ENCODE results near the gene KNDC1.

The KNDC1 gene

DNA sequence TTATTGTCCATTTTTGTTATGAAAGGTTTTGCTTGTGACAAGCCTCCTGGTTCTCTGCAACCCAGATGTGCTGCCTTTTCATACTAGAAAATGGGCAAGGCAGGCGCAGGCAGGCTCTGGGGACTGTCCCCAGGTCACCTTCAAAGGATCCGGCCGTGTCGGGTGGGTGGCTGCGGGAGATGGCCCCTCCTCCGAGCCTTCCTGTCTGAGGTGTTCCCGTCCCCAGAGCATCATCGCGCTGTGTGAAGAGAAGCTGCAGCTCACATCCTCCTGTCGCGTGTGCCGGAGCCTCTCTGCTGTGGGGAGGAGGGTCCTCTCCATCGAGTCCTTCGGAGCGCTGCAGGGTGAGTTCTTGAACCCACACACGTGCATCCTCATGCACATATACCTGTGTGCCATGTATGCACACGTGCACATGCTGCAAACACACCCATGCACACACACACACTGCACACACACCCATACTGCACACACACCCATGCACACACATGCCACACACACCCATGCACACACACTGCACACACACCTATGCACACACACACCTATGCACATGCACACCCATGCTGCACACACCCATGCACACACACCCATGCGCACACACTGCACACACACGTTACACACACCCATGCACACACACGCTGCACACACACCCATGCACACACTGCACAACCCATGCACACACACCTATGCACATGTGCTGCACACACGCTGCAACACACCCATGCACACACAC, 23.8 kb downstream of the KNDC1 start:
- no peaks in the 10 kb centered on the region for H4K20me1 ChIP-seq (ENCODE audit: insufficient read depth, low read length)
- no peak for TF ChIP-seq EZH2 (optimal IDR thresholded peaks at IDR 0.05; ENCODE audit: low read depth, low read length)
- no peak for TF ChIP-seq EZH2phosphoT487 (IDR thresholded peaks at IDR 0.05; ENCODE audit: low read length)
- TF ChIP-seq, protein P1, sequence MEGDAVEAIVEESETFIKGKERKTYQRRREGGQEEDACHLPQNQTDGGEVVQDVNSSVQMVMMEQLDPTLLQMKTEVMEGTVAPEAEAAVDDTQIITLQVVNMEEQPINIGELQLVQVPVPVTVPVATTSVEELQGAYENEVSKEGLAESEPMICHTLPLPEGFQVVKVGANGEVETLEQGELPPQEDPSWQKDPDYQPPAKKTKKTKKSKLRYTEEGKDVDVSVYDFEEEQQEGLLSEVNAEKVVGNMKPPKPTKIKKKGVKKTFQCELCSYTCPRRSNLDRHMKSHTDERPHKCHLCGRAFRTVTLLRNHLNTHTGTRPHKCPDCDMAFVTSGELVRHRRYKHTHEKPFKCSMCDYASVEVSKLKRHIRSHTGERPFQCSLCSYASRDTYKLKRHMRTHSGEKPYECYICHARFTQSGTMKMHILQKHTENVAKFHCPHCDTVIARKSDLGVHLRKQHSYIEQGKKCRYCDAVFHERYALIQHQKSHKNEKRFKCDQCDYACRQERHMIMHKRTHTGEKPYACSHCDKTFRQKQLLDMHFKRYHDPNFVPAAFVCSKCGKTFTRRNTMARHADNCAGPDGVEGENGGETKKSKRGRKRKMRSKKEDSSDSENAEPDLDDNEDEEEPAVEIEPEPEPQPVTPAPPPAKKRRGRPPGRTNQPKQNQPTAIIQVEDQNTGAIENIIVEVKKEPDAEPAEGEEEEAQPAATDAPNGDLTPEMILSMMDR (IDR thresholded peaks at IDR 0.05; ENCODE audit: low read length) = no peak
- H3K4me1 ChIP-seq (ENCODE audit: low read length) = no peaks in the 10 kb centered on the region
- H3K27me3 ChIP-seq (replicated peaks; ENCODE audit: insufficient read depth, low read length) = peaks cover 38% of the 10 kb centered on the region
- H2AFZ ChIP-seq (ENCODE audit: low read length) = no peak overlapping the region
- no peaks in the 10 kb centered on the region for H3F3A ChIP-seq (ENCODE audit: insufficient read depth, low read length)
- H3K9me2 ChIP-seq (replicated peaks; ENCODE audit: insufficient read depth, low read length) = no peaks in the 10 kb centered on the region
- H3K9me3 ChIP-seq (replicated peaks; ENCODE audit: insufficient read depth, low read length) = no peaks in the 10 kb centered on the region
- no peak overlapping the region for H3K4me2 ChIP-seq (ENCODE audit: low read depth, low read length)
- H3K79me2 ChIP-seq (ENCODE audit: low read length) = no peaks in the 10 kb centered on the region
- H3K4me3 ChIP-seq (ENCODE audit: low read length) = no peak overlapping the region
- H3K27ac ChIP-seq (ENCODE audit: low read length) = no peak overlapping the region
- H3K9ac ChIP-seq (ENCODE audit: low read length) = no peak overlapping the region
- no peak for DNase-seq
- no peaks in the 10 kb centered on the region for H3K36me3 ChIP-seq (replicated peaks; ENCODE audit: insufficient read depth, low read length)

DNA sequence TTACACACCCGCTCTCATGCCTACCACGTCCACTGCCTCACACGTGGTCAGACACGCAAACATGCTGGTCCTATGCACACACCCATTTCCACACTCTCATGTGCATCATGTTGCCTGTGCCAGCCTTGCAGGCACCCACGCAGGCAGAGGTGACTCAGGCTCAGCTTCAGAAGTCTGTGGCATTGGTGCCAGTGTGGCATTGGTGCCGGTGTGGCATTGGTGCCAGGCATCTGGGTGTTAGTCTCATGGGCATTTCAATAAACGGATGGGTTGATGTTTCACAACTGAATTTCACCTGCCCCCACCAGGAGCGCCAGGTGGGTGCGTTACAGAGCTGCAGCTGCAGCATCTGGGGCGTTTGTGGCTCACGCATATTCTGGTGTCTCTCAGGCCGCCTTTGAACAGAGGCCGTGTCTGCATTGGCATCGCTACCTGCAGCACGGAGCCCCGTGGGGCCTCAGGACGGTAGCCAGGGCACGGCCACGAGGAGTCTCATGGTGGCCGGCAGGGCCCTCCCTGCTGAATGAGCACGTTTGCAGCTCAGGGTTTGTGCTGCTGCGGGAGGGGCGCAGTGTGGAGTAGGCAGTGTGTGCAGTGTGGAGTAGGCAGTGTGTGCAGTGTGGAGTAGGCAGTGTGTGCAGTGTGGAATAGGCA, 24.7 kb downstream of the KNDC1 start:
- Histone ChIP-seq H3K36me3 (replicated peaks; ENCODE audit: insufficient read depth, low read length) (no peaks in the 10 kb centered on the region), H3K4me2 (ENCODE audit: low read depth, low read length) (no peak overlapping the region), H2AFZ (ENCODE audit: low read length) (no peak overlapping the region), H3K9ac (ENCODE audit: low read length) (no peak overlapping the region), H4K20me1 (ENCODE audit: insufficient read depth, low read length) (no peaks in the 10 kb centered on the region), H3K27ac (ENCODE audit: low read length) (no peak overlapping the region), H3K4me1 (ENCODE audit: low read length) (no peaks in the 10 kb centered on the region), H3K79me2 (ENCODE audit: low read length) (no peaks in the 10 kb centered on the region), H3K27me3 (replicated peaks; ENCODE audit: insufficient read depth, low read length) (peaks cover 37% of the 10 kb centered on the region), H3K4me3 (ENCODE audit: low read length) (no peak overlapping the region), H3K9me3 (replicated peaks; ENCODE audit: insufficient read depth, low read length) (no peaks in the 10 kb centered on the region), H3K9me2 (replicated peaks; ENCODE audit: insufficient read depth, low read length) (no peaks in the 10 kb centered on the region), H3F3A (ENCODE audit: insufficient read depth, low read length) (no peaks in the 10 kb centered on the region)
- TF ChIP-seq EZH2phosphoT487 (IDR thresholded peaks at IDR 0.05; ENCODE audit: low read length) = no peak
- TF ChIP-seq, protein P1 (IDR thresholded peaks at IDR 0.05; ENCODE audit: low read length) = no peak
- no peak for TF ChIP-seq EZH2 (optimal IDR thresholded peaks at IDR 0.05; ENCODE audit: low read depth, low read length)
- no peak for DNase-seq

DNA sequence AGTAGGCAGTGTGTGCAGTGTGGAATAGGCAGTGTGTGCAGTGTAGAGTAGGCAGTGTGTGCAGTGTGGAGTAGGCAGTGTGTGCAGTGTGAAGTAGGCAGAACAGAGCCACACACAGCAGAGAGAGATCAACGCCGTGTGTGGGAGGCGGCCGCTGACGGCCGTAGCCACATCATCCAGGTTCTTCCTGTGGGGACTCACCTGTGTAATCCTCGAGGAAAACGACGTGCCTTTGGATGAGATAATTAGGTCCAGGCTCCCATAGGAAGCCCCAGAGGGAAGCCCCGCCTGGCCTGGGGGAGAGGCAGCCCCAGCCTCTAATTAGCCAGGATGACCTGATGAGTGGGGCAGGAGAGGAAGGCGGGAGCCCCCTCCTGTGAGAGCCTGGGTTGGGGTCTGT, 25.4 kb downstream of the KNDC1 start:
- no peak overlapping the region for H3K4me3 ChIP-seq (ENCODE audit: low read length)
- no peak overlapping the region for H3K9ac ChIP-seq (ENCODE audit: low read length)
- H4K20me1 ChIP-seq (ENCODE audit: insufficient read depth, low read length) = no peaks in the 10 kb centered on the region
- peaks cover 38% of the 10 kb centered on the region for H3K27me3 ChIP-seq (replicated peaks; ENCODE audit: insufficient read depth, low read length)
- H3K36me3 ChIP-seq (replicated peaks; ENCODE audit: insufficient read depth, low read length) = no peaks in the 10 kb centered on the region
- no peaks in the 10 kb centered on the region for H3K4me1 ChIP-seq (ENCODE audit: low read length)
- H3K79me2 ChIP-seq (ENCODE audit: low read length) = no peaks in the 10 kb centered on the region
- no peak for DNase-seq
- H3K4me2 ChIP-seq (ENCODE audit: low read depth, low read length) = no peak overlapping the region
- H3K27ac ChIP-seq (ENCODE audit: low read length) = no peak overlapping the region
- no peaks in the 10 kb centered on the region for H3K9me3 ChIP-seq (replicated peaks; ENCODE audit: insufficient read depth, low read length)
- no peaks in the 10 kb centered on the region for H3K9me2 ChIP-seq (replicated peaks; ENCODE audit: insufficient read depth, low read length)
- TF ChIP-seq EZH2phosphoT487 (IDR thresholded peaks at IDR 0.05; ENCODE audit: low read length) = no peak
- TF ChIP-seq EZH2 (optimal IDR thresholded peaks at IDR 0.05; ENCODE audit: low read depth, low read length) = no peak
- TF ChIP-seq, protein P1 (IDR thresholded peaks at IDR 0.05; ENCODE audit: low read length) = no peak
- no peak overlapping the region for H2AFZ ChIP-seq (ENCODE audit: low read length)
- no peaks in the 10 kb centered on the region for H3F3A ChIP-seq (ENCODE audit: insufficient read depth, low read length)

All from MM.1S (cell line).